Measurements from ENCODE around the gene NLK.

- TF ChIP-seq POLR2A (IDR thresholded peaks at IDR 0.05; ENCODE audit: low read depth, low read length), result no peak
- TF ChIP-seq POLR2AphosphoS5 (IDR thresholded peaks at IDR 0.05; ENCODE audit: low read depth, low read length), result no peak
These were observed 202.0 kb downstream of the NLK start for GRCh38 chr17:28244446-28244845.

Measured in GM12892 (cell line).